Nephron progenitor cell (in vitro differentiated cells): ENCODE results near the gene MOCOS.
A peak's percentile ranks its signal among the peaks of the same experiment; 100 is the strongest.
"Not testable (repeated sequence)": the region's sequence is repeated elsewhere in the genome, so short reads cannot be mapped to it uniquely, and the experiment has no call there.

Source experiments
- DNase-seq: peaks from one replicate; pipeline ENCODE4 v3.0.0; 2021
- H3K27ac Mint-ChIP-seq: 2 replicates; pipeline ENCODE4 v1.8.0; 2021; ENCODE audit warnings: mild to moderate bottlenecking, moderate library complexity, mixed read lengths
- H3K27me3 Mint-ChIP-seq: 2 replicates; pipeline ENCODE4 v1.8.0; 2021; ENCODE audit warnings: mild to moderate bottlenecking, low read depth, mixed read lengths; ENCODE audit not compliant: poor library complexity
- H3K36me3 Mint-ChIP-seq: 2 replicates; pipeline ENCODE4 v1.8.0; 2021; ENCODE audit warnings: low read depth, mixed read lengths
- H3K4me1 Mint-ChIP-seq: 2 replicates; pipeline ENCODE4 v1.8.0; 2021; ENCODE audit warnings: mixed read lengths
- H3K4me3 Mint-ChIP-seq: 2 replicates; pipeline ENCODE4 v1.8.0; 2021; ENCODE audit warnings: mild to moderate bottlenecking, moderate library complexity, mixed read lengths
- H3K9me3 Mint-ChIP-seq: 2 replicates; pipeline ENCODE4 v1.8.0; 2021; ENCODE audit warnings: mild to moderate bottlenecking, moderate library complexity, mixed read lengths
- CTCF ChIP-seq: fragments of 200-600 bp; sonication (generic); IDR thresholded peaks from 2 replicates; pipeline ENCODE4 v1.5.0; 2021; ENCODE audit warnings: antibody characterized with exemption

The MOCOS gene

GRCh38 chr18:36199691-36200295, 12.5 kb downstream of the MOCOS start:
- DNase-seq = no peak
- TF ChIP-seq CTCF = no peak
- Mint-ChIP-seq H3K4me3 (no peak overlapping the region), H3K9me3 (no peaks in the 10 kb centered on the region), H3K36me3 (no peaks in the 10 kb centered on the region), H3K27ac (no peak overlapping the region), H3K4me1 (no peaks in the 10 kb centered on the region), H3K27me3 (peaks cover 13% of the 10 kb centered on the region)

DNA sequence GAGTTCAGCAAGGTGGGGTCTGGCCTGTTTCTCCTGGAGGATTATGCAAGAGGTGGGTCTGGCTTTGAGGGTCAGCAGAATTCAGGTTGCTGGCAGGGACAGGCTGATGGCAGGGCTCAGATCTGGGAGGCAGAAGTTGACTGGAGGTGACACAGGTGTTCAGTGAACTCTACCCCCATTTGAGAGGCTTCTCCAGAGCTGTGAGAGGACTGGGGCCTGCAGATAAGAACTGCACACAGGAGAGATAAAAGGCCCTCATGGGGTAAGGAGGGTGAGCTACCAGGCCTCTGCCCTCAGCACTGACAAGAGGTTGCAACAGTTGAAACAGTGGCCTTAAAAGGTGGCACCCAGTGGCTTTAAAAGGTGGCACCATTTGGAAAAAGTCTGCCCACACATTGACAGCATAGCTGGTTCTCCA, 13.1 kb downstream of the MOCOS start:
- TF ChIP-seq CTCF = no peak
- H3K4me1 Mint-ChIP-seq = no peaks in the 10 kb centered on the region
- H3K9me3 Mint-ChIP-seq = no peaks in the 10 kb centered on the region
- H3K36me3 Mint-ChIP-seq = no peaks in the 10 kb centered on the region
- no peak overlapping the region for H3K4me3 Mint-ChIP-seq
- DNase-seq = no peak
- H3K27ac Mint-ChIP-seq = no peak overlapping the region
- peaks cover 13% of the 10 kb centered on the region for H3K27me3 Mint-ChIP-seq

- TF ChIP-seq CTCF = no peak
- Mint-ChIP-seq H3K27ac (peak overlapping the region; percentile 15), H3K9me3 (no peaks in the 10 kb centered on the region), H3K4me1 (no peaks in the 10 kb centered on the region), H3K4me3 (no peak overlapping the region), H3K36me3 (peaks cover 5% of the 10 kb centered on the region), H3K27me3 (peaks cover 13% of the 10 kb centered on the region)
- no peak for DNase-seq
These were observed 14.5 kb downstream of the MOCOS start for GRCh38 chr18:36201765-36202164.

- Mint-ChIP-seq H3K27me3 (peaks cover 13% of the 10 kb centered on the region), H3K4me3 (no peak overlapping the region), H3K9me3 (peaks cover 10% of the 10 kb centered on the region), H3K36me3 (peaks cover 12% of the 10 kb centered on the region), H3K4me1 (no peaks in the 10 kb centered on the region), H3K27ac (no peak overlapping the region)
- DNase-seq = no peak
- no peak for TF ChIP-seq CTCF
These were observed 16.1 kb downstream of the MOCOS start for GRCh38 chr18:36203360-36203895.

GRCh38 chr18:36205166-36205565, 17.9 kb downstream of the MOCOS start:
- DNase-seq = no peak
- Mint-ChIP-seq H3K9me3 (peaks cover 16% of the 10 kb centered on the region), H3K4me3 (no peak overlapping the region), H3K36me3 (peaks cover 12% of the 10 kb centered on the region), H3K4me1 (no peaks in the 10 kb centered on the region), H3K27ac (no peak overlapping the region), H3K27me3 (peaks cover 5% of the 10 kb centered on the region)
- no peak for TF ChIP-seq CTCF

DNA sequence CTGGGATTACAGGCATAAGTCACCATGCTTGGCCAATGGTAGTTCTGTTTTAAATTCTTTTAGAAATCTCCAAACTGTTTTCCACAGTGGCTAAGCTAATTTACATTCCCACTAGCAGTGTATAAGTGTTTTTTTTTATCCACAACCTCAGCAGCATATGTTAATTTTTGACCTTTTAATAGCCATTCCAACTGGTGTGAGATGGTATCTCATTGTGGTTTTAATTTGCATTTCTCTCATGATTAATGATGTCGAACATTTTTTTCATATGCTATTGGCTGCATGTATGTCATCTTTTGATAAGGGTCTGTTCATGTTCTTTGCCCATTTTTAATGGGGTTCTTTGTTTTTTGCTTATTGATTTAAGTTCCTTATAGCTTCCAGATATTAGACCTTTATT, 20.0 kb downstream of the MOCOS start:
- H3K36me3 Mint-ChIP-seq = peaks cover 12% of the 10 kb centered on the region
- H3K27me3 Mint-ChIP-seq = no peaks in the 10 kb centered on the region
- H3K4me1 Mint-ChIP-seq = peaks cover 9% of the 10 kb centered on the region
- DNase-seq = no peak
- peaks cover 16% of the 10 kb centered on the region for H3K9me3 Mint-ChIP-seq
- no peak for TF ChIP-seq CTCF
- H3K27ac Mint-ChIP-seq = no peak overlapping the region
- no peak overlapping the region for H3K4me3 Mint-ChIP-seq

DNA sequence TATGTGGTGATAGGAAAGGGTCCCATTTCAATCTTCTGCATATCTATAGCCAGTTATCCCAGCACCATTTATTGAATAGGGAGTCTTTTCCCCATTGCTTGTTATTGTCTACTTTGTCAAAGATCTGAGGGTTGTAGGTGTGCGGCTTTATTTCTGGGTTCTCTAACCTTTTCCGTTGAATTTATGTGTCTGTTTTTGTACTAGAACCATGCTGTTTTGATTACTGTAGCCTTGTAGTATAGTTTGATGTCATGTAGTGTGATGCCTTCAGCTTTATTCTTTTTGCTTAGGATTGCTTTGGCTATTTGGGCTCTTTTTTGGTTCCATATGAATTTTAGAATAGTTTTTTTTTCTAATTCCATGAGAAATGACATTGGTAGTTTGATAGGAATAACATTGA, 20.7 kb downstream of the MOCOS start:
- Mint-ChIP-seq H3K36me3 (peaks cover 12% of the 10 kb centered on the region), H3K4me1 (peaks cover 16% of the 10 kb centered on the region), H3K9me3 (peaks cover 16% of the 10 kb centered on the region)
- not testable (repeated sequence) for H3K27me3 Mint-ChIP-seq, DNase-seq, H3K27ac Mint-ChIP-seq, H3K4me3 Mint-ChIP-seq
